OCI-LY1 (cell line): Measurements from ENCODE around the gene HDGFL2.

Source experiments
- H2AFZ ChIP-seq: fragments of 200-600 bp; sonication (generic), shearing (Covaris generic); 2 replicates; pipeline ENCODE4 v1.6.0; 2014; ENCODE audit warnings: antibody characterized with exemption, mild to moderate bottlenecking, low read length
- H3F3A ChIP-seq: fragments of 200-600 bp; sonication (generic), shearing (Covaris generic); 2 replicates; pipeline ENCODE4 v1.6.0; 2014; ENCODE audit warnings: mild to moderate bottlenecking, antibody characterized with exemption, low read length, moderate library complexity; ENCODE audit not compliant: insufficient read depth
- H3K27ac ChIP-seq: fragments of 200-600 bp; sonication (generic); 2 replicates; pipeline ENCODE4 v1.5.1; 2014; ENCODE audit warnings: low read length, mixed run types, mild to moderate bottlenecking, low read depth; ENCODE audit not compliant: poor library complexity, severe bottlenecking
- H3K27me3 ChIP-seq: fragments of 200-600 bp; sonication (generic); 2 replicates; pipeline ENCODE4 v1.6.0; 2014; ENCODE audit warnings: antibody characterized with exemption, mild to moderate bottlenecking, low read length, moderate library complexity; ENCODE audit not compliant: insufficient read depth
- H3K36me3 ChIP-seq: fragments of 200-600 bp; sonication (generic); 2 replicates; pipeline ENCODE4 v1.6.1; 2014; ENCODE audit warnings: mild to moderate bottlenecking, antibody characterized with exemption, low read length, moderate library complexity, mixed read lengths; ENCODE audit not compliant: insufficient read depth
- H3K4me1 ChIP-seq: fragments of 200-600 bp; sonication (generic); 2 replicates; pipeline ENCODE4 v1.5.1; 2014; ENCODE audit warnings: mild to moderate bottlenecking, low read length, moderate library complexity; ENCODE audit not compliant: insufficient read depth, severe bottlenecking
- H3K4me2 ChIP-seq: fragments of 200-600 bp; sonication (generic), shearing (Covaris generic); 2 replicates; pipeline ENCODE4 v1.6.1; 2014; ENCODE audit warnings: low read length
- H3K4me3 ChIP-seq: fragments of 200-600 bp; sonication (generic); 2 replicates; pipeline ENCODE4 v1.5.1; 2014; ENCODE audit warnings: low read length, low read depth, mild to moderate bottlenecking, mixed read lengths; ENCODE audit not compliant: poor library complexity, severe bottlenecking
- H3K79me2 ChIP-seq: fragments of 200-600 bp; shearing (Covaris generic); 2 replicates; pipeline ENCODE4 v1.6.1; 2016; ENCODE audit warnings: mixed run types, low read length, mixed read lengths; ENCODE audit not compliant: insufficient read depth
- H3K9ac ChIP-seq: fragments of 200-600 bp; sonication (generic), shearing (Covaris generic); 2 replicates; pipeline ENCODE4 v1.6.1; 2014; ENCODE audit warnings: mild to moderate bottlenecking, low read length, mixed read lengths
- H3K9me2 ChIP-seq: fragments of 200-600 bp; sonication (generic), shearing (Covaris generic); 2 replicates; pipeline ENCODE4 v1.6.1; 2014; ENCODE audit warnings: low read depth, mild to moderate bottlenecking, low read length, mixed read lengths
- H3K9me3 ChIP-seq: fragments of 200-600 bp; shearing (Covaris generic); 2 replicates; pipeline ENCODE4 v1.6.1; 2014; ENCODE audit warnings: low read length, mixed read lengths
- H4K20me1 ChIP-seq: fragments of 200-600 bp; sonication (generic), shearing (Covaris generic); 2 replicates; pipeline ENCODE4 v1.6.0; 2016; ENCODE audit warnings: mild to moderate bottlenecking, low read length; ENCODE audit not compliant: insufficient read depth
- EZH2 ChIP-seq: fragments of 200-600 bp; sonication (generic), shearing (Covaris generic); IDR thresholded peaks from 2 replicates; pipeline ENCODE4 v1.8.0; 2017; ENCODE audit warnings: borderline replicate concordance, mixed run types, mild to moderate bottlenecking, antibody characterized with exemption, low read length, moderate library complexity, mixed read lengths
- TF ChIP-seq, protein P1 (sequence below): fragments of 200-600 bp; sonication (generic), shearing (Covaris generic); IDR thresholded peaks from 2 replicates; pipeline ENCODE4 v1.5.1; 2017; ENCODE audit warnings: mild to moderate bottlenecking, antibody characterized with exemption, low read length, moderate library complexity, mixed read lengths

Gene HDGFL2

DNA sequence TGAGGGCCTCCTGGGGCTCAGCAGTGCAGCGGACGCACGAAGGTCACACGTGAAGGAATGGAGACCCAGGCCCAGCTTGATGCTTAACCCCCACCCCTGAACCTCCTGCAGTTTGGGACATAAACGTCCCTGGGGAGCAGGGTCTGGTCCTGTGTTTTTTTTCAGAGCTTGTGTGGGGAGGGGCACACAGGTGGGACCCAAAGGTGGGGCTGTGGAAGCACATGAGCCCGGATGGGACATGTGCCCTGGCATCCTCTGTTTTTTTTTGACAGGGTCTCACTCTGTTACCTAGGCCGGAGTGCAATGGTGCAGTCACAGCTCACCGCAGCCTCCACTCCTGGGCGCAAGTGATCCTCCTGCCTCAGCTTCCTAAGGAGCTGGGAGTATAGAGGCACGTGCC, 35.0 kb upstream of the HDGFL2 start:
- H3K4me3 ChIP-seq = no peak overlapping the region
- TF ChIP-seq, protein P1, sequence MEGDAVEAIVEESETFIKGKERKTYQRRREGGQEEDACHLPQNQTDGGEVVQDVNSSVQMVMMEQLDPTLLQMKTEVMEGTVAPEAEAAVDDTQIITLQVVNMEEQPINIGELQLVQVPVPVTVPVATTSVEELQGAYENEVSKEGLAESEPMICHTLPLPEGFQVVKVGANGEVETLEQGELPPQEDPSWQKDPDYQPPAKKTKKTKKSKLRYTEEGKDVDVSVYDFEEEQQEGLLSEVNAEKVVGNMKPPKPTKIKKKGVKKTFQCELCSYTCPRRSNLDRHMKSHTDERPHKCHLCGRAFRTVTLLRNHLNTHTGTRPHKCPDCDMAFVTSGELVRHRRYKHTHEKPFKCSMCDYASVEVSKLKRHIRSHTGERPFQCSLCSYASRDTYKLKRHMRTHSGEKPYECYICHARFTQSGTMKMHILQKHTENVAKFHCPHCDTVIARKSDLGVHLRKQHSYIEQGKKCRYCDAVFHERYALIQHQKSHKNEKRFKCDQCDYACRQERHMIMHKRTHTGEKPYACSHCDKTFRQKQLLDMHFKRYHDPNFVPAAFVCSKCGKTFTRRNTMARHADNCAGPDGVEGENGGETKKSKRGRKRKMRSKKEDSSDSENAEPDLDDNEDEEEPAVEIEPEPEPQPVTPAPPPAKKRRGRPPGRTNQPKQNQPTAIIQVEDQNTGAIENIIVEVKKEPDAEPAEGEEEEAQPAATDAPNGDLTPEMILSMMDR = no peak
- TF ChIP-seq EZH2 = no peak
- no peak overlapping the region for H2AFZ ChIP-seq
- no peak overlapping the region for H3K9ac ChIP-seq
- H3K4me1 ChIP-seq = peaks cover 9% of the 10 kb centered on the region
- H3K27me3 ChIP-seq = no peaks in the 10 kb centered on the region
- H3K9me3 ChIP-seq = no peaks in the 10 kb centered on the region
- H3K27ac ChIP-seq = no peak overlapping the region
- H3F3A ChIP-seq = no peaks in the 10 kb centered on the region
- no peaks in the 10 kb centered on the region for H3K79me2 ChIP-seq
- no peaks in the 10 kb centered on the region for H3K9me2 ChIP-seq
- H4K20me1 ChIP-seq = no peaks in the 10 kb centered on the region
- peaks cover 78% of the 10 kb centered on the region for H3K36me3 ChIP-seq
- no peak overlapping the region for H3K4me2 ChIP-seq

GRCh38 chr19:4439243-4439642, 32.9 kb upstream of the HDGFL2 start:
- H3K27ac ChIP-seq = no peak overlapping the region
- H3K79me2 ChIP-seq = no peaks in the 10 kb centered on the region
- H3K4me1 ChIP-seq = peaks cover 9% of the 10 kb centered on the region
- TF ChIP-seq, protein P1 = no peak
- no peak for TF ChIP-seq EZH2
- no peaks in the 10 kb centered on the region for H3K27me3 ChIP-seq
- H3K9me2 ChIP-seq = no peaks in the 10 kb centered on the region
- no peaks in the 10 kb centered on the region for H3F3A ChIP-seq
- peaks cover 61% of the 10 kb centered on the region for H3K36me3 ChIP-seq
- no peak overlapping the region for H2AFZ ChIP-seq
- H3K4me3 ChIP-seq = no peak overlapping the region
- no peak overlapping the region for H3K9ac ChIP-seq
- no peaks in the 10 kb centered on the region for H4K20me1 ChIP-seq
- no peak overlapping the region for H3K4me2 ChIP-seq
- H3K9me3 ChIP-seq = no peaks in the 10 kb centered on the region

- Histone ChIP-seq H2AFZ (no peak overlapping the region), H3F3A (no peaks in the 10 kb centered on the region), H3K27me3 (no peaks in the 10 kb centered on the region), H4K20me1 (no peaks in the 10 kb centered on the region), H3K9me2 (no peaks in the 10 kb centered on the region), H3K4me1 (peaks cover 9% of the 10 kb centered on the region), H3K36me3 (peaks cover 60% of the 10 kb centered on the region), H3K9ac (no peak overlapping the region; the same call in 1 of the 2 replicates), H3K79me2 (no peaks in the 10 kb centered on the region), H3K4me3 (no peak overlapping the region), H3K9me3 (no peaks in the 10 kb centered on the region), H3K4me2 (no peak overlapping the region; the same call in 1 of the 2 replicates), H3K27ac (peak overlapping the region; percentile 70)
- TF ChIP-seq, protein P1 = no peak
- TF ChIP-seq EZH2 = no peak
Observed at GRCh38 chr19:4441994-4442818, 29.9 kb upstream of the HDGFL2 start.
